Endothelial cell of umbilical vein (primary cell): ENCODE measurements around the gene ZBTB20.
"Not testable (repeated sequence)": the region's sequence is repeated elsewhere in the genome, so short reads cannot be mapped to it uniquely, and the experiment has no call there.

Source experiments
- CTCF ChIP-seq, 2 donors: IDR thresholded peaks; 1 replicate in 1 of 2; 2 replicates in 1 of 2; pipeline ENCODE4 v1.5.1; 2011; ENCODE audit warnings: low read length in 2 of 2, mild to moderate bottlenecking in 2 of 2, moderate library complexity in 2 of 2, control low read depth in 1 of 2, inconsistent platforms in 1 of 2, low read depth in 1 of 2; ENCODE audit not compliant: insufficient read depth in 1 of 2; ENCODE audit errors: extremely low read depth in 1 of 2
- EZH2 ChIP-seq: IDR thresholded peaks from 2 replicates; pipeline ENCODE4 v1.6.1; 2012; ENCODE audit warnings: borderline replicate concordance, low read depth, mild to moderate bottlenecking, moderate library complexity, low read length, inconsistent platforms; ENCODE audit not compliant: severe bottlenecking
- FOS ChIP-seq: IDR thresholded peaks from 2 replicates; pipeline ENCODE4 v1.6.1; 2011; ENCODE audit warnings: mild to moderate bottlenecking, low read length, moderate library complexity, borderline replicate concordance; ENCODE audit not compliant: insufficient read depth
- GATA2 ChIP-seq: IDR thresholded peaks from 2 replicates; pipeline ENCODE4 v1.7.0; 2011; ENCODE audit warnings: low read depth, mild to moderate bottlenecking, moderate library complexity, mixed read lengths, low read length; ENCODE audit not compliant: insufficient read length, insufficient read depth
- JUN ChIP-seq: IDR thresholded peaks from 2 replicates; pipeline ENCODE4 v1.6.1; 2011; ENCODE audit warnings: borderline replicate concordance, low read depth; ENCODE audit not compliant: insufficient read length, insufficient read depth
- MAX ChIP-seq: IDR thresholded peaks from 2 replicates; pipeline ENCODE4 v1.6.1; 2011; ENCODE audit not compliant: insufficient read depth, insufficient read length
- MYC ChIP-seq: IDR thresholded peaks from one replicate; pipeline ENCODE4 v1.6.1; 2011; ENCODE audit warnings: mild to moderate bottlenecking, low read depth, low read length
- POLR2A ChIP-seq: IDR thresholded peaks from 2 replicates; pipeline ENCODE4 v1.6.1; 2012; ENCODE audit warnings: low read depth, mild to moderate bottlenecking, control low read depth, low read length
- POLR2AphosphoS5 ChIP-seq: IDR thresholded peaks from 2 replicates; pipeline ENCODE4 v1.6.1; 2012; ENCODE audit warnings: low read depth, mild to moderate bottlenecking, control low read depth, low read length, moderate library complexity; ENCODE audit not compliant: insufficient read depth

GRCh38 chr3:115110066-115110465 lies 37.0 kb downstream of the ZBTB20 start:
- not testable (repeated sequence) for TF ChIP-seq CTCF (IDR thresholded peaks at IDR 0.05; ENCODE audit: extremely low read depth in 1 of 2, insufficient read depth in 1 of 2, low read depth in 1 of 2, low read length in 2 of 2); JUN; MYC; POLR2AphosphoS5; POLR2A; EZH2; GATA2; MAX; FOS
